NT2/D1 (cell line): ENCODE data around the gene COL23A1.

ENCODE experiments used
- YY1 ChIP-seq: IDR thresholded peaks from 2 replicates; pipeline ENCODE4 v1.6.1; 2011; ENCODE audit not compliant: insufficient read length, insufficient read depth
- ZNF274 ChIP-seq: IDR thresholded peaks from 2 replicates; pipeline ENCODE4 v1.6.1; 2011; ENCODE audit warnings: mild to moderate bottlenecking, low read depth, low read length

- TF ChIP-seq YY1 (no peak), ZNF274 (no peak)
These were observed 283.6 kb downstream of the COL23A1 start for GRCh38 chr5:178306430-178307225.
